SIG-M5 treated with dmso at 0.1 percent for 504 hours (cell line): ENCODE measurements around the gene RBMX.

Experiments
- DNase-seq: peaks from one replicate; lab custom pipeline; 2025; ENCODE audit not compliant: unreplicated experiment; lab: John Stamatoyannopoulos, UW

Gene RBMX

DNA sequence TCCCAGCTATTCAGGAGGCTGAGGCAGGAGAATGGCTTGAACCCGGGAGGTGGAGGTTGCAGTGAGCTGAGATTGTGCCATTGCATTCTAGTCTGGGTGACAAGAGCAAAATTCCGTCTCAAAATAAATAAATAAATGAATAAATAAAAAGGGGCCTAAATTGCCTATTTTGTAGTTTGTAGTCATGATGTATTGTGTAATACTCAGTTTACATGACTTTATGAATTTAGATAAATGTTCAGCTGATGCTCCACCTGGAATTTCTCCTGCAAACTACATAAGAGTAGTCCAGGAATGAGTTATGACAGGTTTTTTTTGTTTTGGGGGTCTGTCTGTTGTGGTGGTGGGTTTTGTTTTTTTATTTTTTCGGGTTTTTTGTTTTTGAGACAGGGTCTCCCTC, 31.1 kb downstream of the RBMX start:
- no peak for DNase-seq

DNA sequence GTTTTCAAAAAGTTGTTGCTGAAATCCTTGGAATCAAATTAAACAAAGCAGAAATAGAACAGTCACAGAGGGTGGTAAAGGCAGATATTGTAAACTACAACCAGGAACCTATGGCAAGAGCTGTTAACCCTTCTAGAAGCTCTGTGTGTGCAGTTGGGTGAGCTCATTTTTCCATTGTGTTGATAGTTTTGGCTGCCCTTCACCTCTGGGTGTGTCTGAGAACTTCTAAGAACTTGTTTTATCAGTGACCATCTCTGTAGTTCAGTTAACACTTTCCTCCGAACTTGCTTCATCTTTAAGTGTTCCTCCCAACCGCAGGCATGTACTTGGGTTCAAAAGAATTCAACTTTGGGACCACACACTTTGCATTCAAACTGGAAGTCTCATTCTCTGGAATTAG, 32.7 kb downstream of the RBMX start:
- no peak for DNase-seq

- DNase-seq = no peak
Observed at GRCh38 chrX:136839196-136839595, 41.3 kb downstream of the RBMX start.

- no peak for DNase-seq
Observed at GRCh38 chrX:136835761-136836160, 44.8 kb downstream of the RBMX start.

- no peak for DNase-seq
Observed at GRCh38 chrX:136829413-136829812, 51.1 kb downstream of the RBMX start.

- peak; percentile 34 for DNase-seq
Observed at GRCh38 chrX:136828830-136829229, 51.7 kb downstream of the RBMX start.

DNA sequence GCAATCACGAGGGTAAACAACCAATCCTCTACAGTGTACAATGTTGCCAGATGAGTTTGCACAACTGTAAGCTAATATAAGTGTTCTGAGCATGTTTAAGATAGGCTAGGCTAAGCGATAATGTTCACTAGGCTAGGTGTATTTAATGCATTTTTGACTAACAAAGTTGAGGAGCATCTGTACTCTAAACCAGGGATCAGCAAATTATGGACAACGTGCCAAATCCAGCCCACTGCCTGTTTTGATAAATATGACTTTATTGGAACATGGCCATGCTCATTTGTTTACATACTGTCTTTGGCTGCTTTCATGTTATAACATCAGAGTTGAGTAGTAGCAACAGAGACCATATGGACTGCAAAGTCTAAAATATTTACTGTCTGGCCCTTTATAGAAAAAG, 53.5 kb downstream of the RBMX start:
- no peak for DNase-seq

DNA sequence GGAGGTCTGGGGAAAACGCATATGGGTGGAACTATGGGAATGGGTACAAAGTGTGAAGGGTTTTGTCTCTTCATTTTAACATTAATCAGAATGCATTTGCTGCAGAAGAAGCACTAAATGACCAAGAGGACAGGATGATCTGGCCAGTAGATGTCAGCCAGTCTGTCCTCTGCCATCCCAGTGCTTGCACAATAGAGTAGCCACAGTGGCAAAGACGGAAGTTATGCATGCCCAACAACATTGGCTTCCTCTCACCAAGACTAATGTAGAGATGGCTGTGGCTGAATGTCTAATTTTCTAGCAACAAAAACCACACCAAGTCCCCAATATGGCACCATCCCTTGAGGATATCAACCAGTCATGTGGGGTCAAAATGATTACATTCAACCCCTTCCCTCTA, 54.8 kb downstream of the RBMX start:
- DNase-seq = no peak
